ENCODE results near the gene ABCC6. TPM values are rescaled to one million over a fixed set of nuclear protein-coding genes. Genes with fewer than 3 reads are reported as not detected.

Gene ABCC6
- polyA plus RNA-seq, 1 donor from 2014 or later, result not detected

DNA sequence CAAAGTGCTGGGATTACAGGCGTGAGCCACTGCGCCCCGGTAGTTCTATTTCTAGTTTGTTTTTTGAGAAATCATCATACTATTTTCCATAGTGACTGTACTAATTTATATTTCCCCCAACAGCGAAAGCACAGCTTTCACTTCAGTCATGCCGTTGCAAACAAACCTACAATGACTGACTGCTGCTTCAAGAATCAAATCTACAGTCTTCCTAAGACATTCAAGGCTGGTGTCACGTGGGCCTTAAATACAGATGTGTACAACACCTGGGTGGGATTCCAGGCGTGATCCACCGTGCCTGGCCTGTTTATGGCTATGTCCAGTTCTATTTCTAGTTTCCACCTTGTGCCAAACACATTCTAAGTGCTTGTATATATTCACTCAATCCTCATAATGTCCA lies 72.0 kb downstream of the ABCC6 start:
- Histone ChIP-seq H3K9me2 (ENCODE audit: insufficient read depth, low read length) (no peaks in the 10 kb centered on the region), H2AFZ (ENCODE audit: low read depth, low read length) (no peak overlapping the region), H3K79me2 (replicated peaks; ENCODE audit: insufficient read depth, low read length) (no peaks in the 10 kb centered on the region), H3K27ac (ENCODE audit: low read length) (no peak overlapping the region), H3K36me3 (ENCODE audit: insufficient read depth, low read length) (no peaks in the 10 kb centered on the region), H3K4me3 (ENCODE audit: low read length) (no peak overlapping the region), H3K9ac (ENCODE audit: low read length) (no peak overlapping the region), H3K27me3 (ENCODE audit: insufficient read depth, low read depth, low read length) (no peaks in the 10 kb centered on the region), H4K20me1 (ENCODE audit: insufficient read depth) (no peaks in the 10 kb centered on the region), H3F3A (ENCODE audit: insufficient read depth, low read length, poor library complexity, severe bottlenecking) (no peaks in the 10 kb centered on the region), H3K9me3 (ENCODE audit: low read length) (no peaks in the 10 kb centered on the region), H3K4me2 (ENCODE audit: low read length) (no peak overlapping the region)
- TF ChIP-seq TAF1 (IDR thresholded peaks at IDR 0.05; ENCODE audit: low read depth) (no peak), SMC3 (conservative IDR thresholded peaks at IDR 0.05; ENCODE audit: poor library complexity) (no peak), EZH2 (IDR thresholded peaks at IDR 0.05; ENCODE audit: borderline replicate concordance, insufficient read depth, low read length, poor library complexity, severe bottlenecking) (no peak), POLR2AphosphoS5 (IDR thresholded peaks at IDR 0.05) (no peak), RAD21 (conservative IDR thresholded peaks at IDR 0.05) (no peak), EP300 (conservative IDR thresholded peaks at IDR 0.05; ENCODE audit: poor library complexity, severe bottlenecking) (no peak), MXI1 (conservative IDR thresholded peaks at IDR 0.05; ENCODE audit: poor library complexity, severe bottlenecking) (no peak)
- TF ChIP-seq, protein P1, sequence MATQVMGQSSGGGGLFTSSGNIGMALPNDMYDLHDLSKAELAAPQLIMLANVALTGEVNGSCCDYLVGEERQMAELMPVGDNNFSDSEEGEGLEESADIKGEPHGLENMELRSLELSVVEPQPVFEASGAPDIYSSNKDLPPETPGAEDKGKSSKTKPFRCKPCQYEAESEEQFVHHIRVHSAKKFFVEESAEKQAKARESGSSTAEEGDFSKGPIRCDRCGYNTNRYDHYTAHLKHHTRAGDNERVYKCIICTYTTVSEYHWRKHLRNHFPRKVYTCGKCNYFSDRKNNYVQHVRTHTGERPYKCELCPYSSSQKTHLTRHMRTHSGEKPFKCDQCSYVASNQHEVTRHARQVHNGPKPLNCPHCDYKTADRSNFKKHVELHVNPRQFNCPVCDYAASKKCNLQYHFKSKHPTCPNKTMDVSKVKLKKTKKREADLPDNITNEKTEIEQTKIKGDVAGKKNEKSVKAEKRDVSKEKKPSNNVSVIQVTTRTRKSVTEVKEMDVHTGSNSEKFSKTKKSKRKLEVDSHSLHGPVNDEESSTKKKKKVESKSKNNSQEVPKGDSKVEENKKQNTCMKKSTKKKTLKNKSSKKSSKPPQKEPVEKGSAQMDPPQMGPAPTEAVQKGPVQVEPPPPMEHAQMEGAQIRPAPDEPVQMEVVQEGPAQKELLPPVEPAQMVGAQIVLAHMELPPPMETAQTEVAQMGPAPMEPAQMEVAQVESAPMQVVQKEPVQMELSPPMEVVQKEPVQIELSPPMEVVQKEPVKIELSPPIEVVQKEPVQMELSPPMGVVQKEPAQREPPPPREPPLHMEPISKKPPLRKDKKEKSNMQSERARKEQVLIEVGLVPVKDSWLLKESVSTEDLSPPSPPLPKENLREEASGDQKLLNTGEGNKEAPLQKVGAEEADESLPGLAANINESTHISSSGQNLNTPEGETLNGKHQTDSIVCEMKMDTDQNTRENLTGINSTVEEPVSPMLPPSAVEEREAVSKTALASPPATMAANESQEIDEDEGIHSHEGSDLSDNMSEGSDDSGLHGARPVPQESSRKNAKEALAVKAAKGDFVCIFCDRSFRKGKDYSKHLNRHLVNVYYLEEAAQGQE (IDR thresholded peaks at IDR 0.05; ENCODE audit: borderline replicate concordance), result no peak
- TF ChIP-seq, protein P2, sequence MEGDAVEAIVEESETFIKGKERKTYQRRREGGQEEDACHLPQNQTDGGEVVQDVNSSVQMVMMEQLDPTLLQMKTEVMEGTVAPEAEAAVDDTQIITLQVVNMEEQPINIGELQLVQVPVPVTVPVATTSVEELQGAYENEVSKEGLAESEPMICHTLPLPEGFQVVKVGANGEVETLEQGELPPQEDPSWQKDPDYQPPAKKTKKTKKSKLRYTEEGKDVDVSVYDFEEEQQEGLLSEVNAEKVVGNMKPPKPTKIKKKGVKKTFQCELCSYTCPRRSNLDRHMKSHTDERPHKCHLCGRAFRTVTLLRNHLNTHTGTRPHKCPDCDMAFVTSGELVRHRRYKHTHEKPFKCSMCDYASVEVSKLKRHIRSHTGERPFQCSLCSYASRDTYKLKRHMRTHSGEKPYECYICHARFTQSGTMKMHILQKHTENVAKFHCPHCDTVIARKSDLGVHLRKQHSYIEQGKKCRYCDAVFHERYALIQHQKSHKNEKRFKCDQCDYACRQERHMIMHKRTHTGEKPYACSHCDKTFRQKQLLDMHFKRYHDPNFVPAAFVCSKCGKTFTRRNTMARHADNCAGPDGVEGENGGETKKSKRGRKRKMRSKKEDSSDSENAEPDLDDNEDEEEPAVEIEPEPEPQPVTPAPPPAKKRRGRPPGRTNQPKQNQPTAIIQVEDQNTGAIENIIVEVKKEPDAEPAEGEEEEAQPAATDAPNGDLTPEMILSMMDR (IDR thresholded peaks at IDR 0.05; ENCODE audit: poor library complexity, severe bottlenecking), result no peak

DNA sequence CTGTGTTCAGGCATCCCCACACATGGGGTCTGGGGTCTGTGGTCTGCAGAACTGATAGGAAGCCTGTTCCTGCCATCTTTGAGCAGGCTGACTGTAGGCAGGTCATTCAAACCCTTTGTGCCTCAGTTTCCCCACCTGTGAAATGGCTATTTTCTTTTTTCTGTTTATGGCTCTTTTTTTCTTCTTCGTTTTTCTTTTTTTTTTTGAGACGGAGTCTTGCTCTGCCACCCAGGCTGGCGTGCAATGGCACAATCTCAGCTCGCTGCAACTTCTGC lies 72.5 kb downstream of the ABCC6 start:
- Histone ChIP-seq H3F3A (ENCODE audit: insufficient read depth, low read length, poor library complexity, severe bottlenecking) (no peaks in the 10 kb centered on the region), H3K79me2 (replicated peaks; ENCODE audit: insufficient read depth, low read length) (no peaks in the 10 kb centered on the region), H3K4me3 (ENCODE audit: low read length) (no peak overlapping the region), H3K36me3 (ENCODE audit: insufficient read depth, low read length) (no peaks in the 10 kb centered on the region), H2AFZ (ENCODE audit: low read depth, low read length) (no peak overlapping the region), H3K27ac (ENCODE audit: low read length) (no peak overlapping the region), H3K27me3 (ENCODE audit: insufficient read depth, low read depth, low read length) (no peaks in the 10 kb centered on the region), H3K9ac (ENCODE audit: low read length) (no peak overlapping the region), H4K20me1 (ENCODE audit: insufficient read depth) (no peaks in the 10 kb centered on the region), H3K9me3 (ENCODE audit: low read length) (no peaks in the 10 kb centered on the region), H3K4me2 (ENCODE audit: low read length) (no peak overlapping the region), H3K9me2 (ENCODE audit: insufficient read depth, low read length) (no peaks in the 10 kb centered on the region)
- TF ChIP-seq, protein P2 (IDR thresholded peaks at IDR 0.05; ENCODE audit: poor library complexity, severe bottlenecking), result no peak
- TF ChIP-seq RAD21 (conservative IDR thresholded peaks at IDR 0.05) (no peak), POLR2AphosphoS5 (IDR thresholded peaks at IDR 0.05) (no peak), EP300 (conservative IDR thresholded peaks at IDR 0.05; ENCODE audit: poor library complexity, severe bottlenecking) (no peak), SMC3 (conservative IDR thresholded peaks at IDR 0.05; ENCODE audit: poor library complexity) (no peak), TAF1 (IDR thresholded peaks at IDR 0.05; ENCODE audit: low read depth) (no peak), MXI1 (conservative IDR thresholded peaks at IDR 0.05; ENCODE audit: poor library complexity, severe bottlenecking) (no peak), EZH2 (IDR thresholded peaks at IDR 0.05; ENCODE audit: borderline replicate concordance, insufficient read depth, low read length, poor library complexity, severe bottlenecking) (no peak)
- TF ChIP-seq, protein P1 (IDR thresholded peaks at IDR 0.05; ENCODE audit: borderline replicate concordance), result no peak

Measured in neural cell (in vitro differentiated cells).